Stimulated activated CD8-positive, alpha-beta memory T cell treated with anti-CD3 and anti-CD28 coated beads, Interleukin-4, amount 100 ng/mL, for 4 hours (primary cell): ENCODE results near the gene PALD1.
"Not testable (repeated sequence)": the region's sequence is repeated elsewhere in the genome, so short reads cannot be mapped to it uniquely, and the experiment has no call there.

Source experiments
- DNase-seq, 2 donors: peaks; one replicate each; pipeline ENCODE4 v3.0.0-alpha.2; 2020; ENCODE audit warnings: low read depth in 2 of 2, low spot score in 1 of 2

Gene PALD1

GRCh38 chr10:70481831-70482530 is 3.4 kb downstream of the PALD1 start:
- DNase-seq, result no peak

GRCh38 chr10:70482982-70483760 is 4.6 kb downstream of the PALD1 start:
- no peak for DNase-seq

GRCh38 chr10:70483872-70484271 is 5.3 kb downstream of the PALD1 start:
- DNase-seq, result not testable (repeated sequence)

GRCh38 chr10:70487824-70488223 is 9.3 kb downstream of the PALD1 start:
- DNase-seq, result no peak

GRCh38 chr10:70490142-70490541 is 11.6 kb downstream of the PALD1 start:
- no peak for DNase-seq

- DNase-seq, result no peak
These were observed 13.0 kb downstream of the PALD1 start for GRCh38 chr10:70491614-70492013.

- no peak for DNase-seq
These were observed 14.5 kb downstream of the PALD1 start for GRCh38 chr10:70492786-70493659.

- no peak for DNase-seq
These were observed 15.2 kb downstream of the PALD1 start for GRCh38 chr10:70493660-70494234.

- no peak for DNase-seq
These were observed 16.0 kb downstream of the PALD1 start for GRCh38 chr10:70494536-70494935.

- no peak for DNase-seq
These were observed 16.4 kb downstream of the PALD1 start for GRCh38 chr10:70494966-70495365.

- DNase-seq, result no peak
These were observed 17.2 kb downstream of the PALD1 start for GRCh38 chr10:70495691-70496261.

GRCh38 chr10:70496341-70497119 is 18.0 kb downstream of the PALD1 start:
- no peak for DNase-seq

- no peak for DNase-seq
These were observed 18.6 kb downstream of the PALD1 start for GRCh38 chr10:70497120-70497545.

GRCh38 chr10:70498970-70499835 is 20.6 kb downstream of the PALD1 start:
- DNase-seq, result no peak

GRCh38 chr10:70499836-70500167 is 21.2 kb downstream of the PALD1 start:
- no peak for DNase-seq

- DNase-seq, result no peak
These were observed 21.8 kb downstream of the PALD1 start for GRCh38 chr10:70500368-70500767.

GRCh38 chr10:70500812-70501301 is 22.3 kb downstream of the PALD1 start:
- DNase-seq, result no peak

- no peak for DNase-seq
These were observed 23.8 kb downstream of the PALD1 start for GRCh38 chr10:70502406-70502805.

- DNase-seq, result no peak
These were observed 25.2 kb downstream of the PALD1 start for GRCh38 chr10:70503776-70504175.
